Skin of body (tissue), 2 donors: ENCODE results near the gene WNT2. TPM values are rescaled to one million over a fixed set of nuclear protein-coding genes. Genes with fewer than 3 reads are reported as not detected.

Experiments
- small RNA-seq: library from RNA; depleted of rRNA; stranded (forward); fragments of <200 nt; gene quantifications from one replicate; pipeline ENCODE3, GENCODE V24; 2014; ENCODE audit warnings: low replicate concordance
- total RNA-seq: library from RNA; depleted of rRNA; stranded (reverse); fragments of >200 nt; gene quantifications from one replicate; pipeline ENCODE4 v1.2.3, GENCODE V29; 2014

Gene WNT2
- total RNA-seq, 1 donor from 2014 or later = 4.5 TPM

Small RNAs within 50 kb of the gene (small RNA-seq; reads per million reads assigned to genes)
- gene MTCYBP6 = not detected

Other genes starting within 250 kb of the WNT2 start
- not detected for gene ASZ1, start 104.4 kb upstream of the WNT2 start, total RNA-seq
- gene CFTR, start 157.0 kb upstream of the WNT2 start, total RNA-seq = 1.2 TPM